ENCODE data around the gene CORIN.

The CORIN gene

GRCh38 chr4:47831026-47831679 lies 6.7 kb downstream of the CORIN start:
- Histone ChIP-seq H4K20me1 (ENCODE audit: insufficient read depth) (no peaks in the 10 kb centered on the region), H3K4me1 (ENCODE audit: low read depth, poor library complexity, severe bottlenecking) (no peaks in the 10 kb centered on the region), H3K36me3 (ENCODE audit: insufficient read depth) (no peaks in the 10 kb centered on the region), H3K4me3 (IDR thresholded peaks at IDR 0.05; ENCODE audit: insufficient read depth, low read depth, low read length) (no peak overlapping the region), H3K4me2 (no peak overlapping the region), H3K79me2 (ENCODE audit: insufficient read depth, low read depth) (no peaks in the 10 kb centered on the region), H2AFZ (ENCODE audit: low read depth) (no peak overlapping the region), H3K27ac (no peak overlapping the region), H3K27me3 (ENCODE audit: insufficient read depth, low read depth) (no peaks in the 10 kb centered on the region), H3K9ac (no peak overlapping the region)
- TF ChIP-seq, protein P1, sequence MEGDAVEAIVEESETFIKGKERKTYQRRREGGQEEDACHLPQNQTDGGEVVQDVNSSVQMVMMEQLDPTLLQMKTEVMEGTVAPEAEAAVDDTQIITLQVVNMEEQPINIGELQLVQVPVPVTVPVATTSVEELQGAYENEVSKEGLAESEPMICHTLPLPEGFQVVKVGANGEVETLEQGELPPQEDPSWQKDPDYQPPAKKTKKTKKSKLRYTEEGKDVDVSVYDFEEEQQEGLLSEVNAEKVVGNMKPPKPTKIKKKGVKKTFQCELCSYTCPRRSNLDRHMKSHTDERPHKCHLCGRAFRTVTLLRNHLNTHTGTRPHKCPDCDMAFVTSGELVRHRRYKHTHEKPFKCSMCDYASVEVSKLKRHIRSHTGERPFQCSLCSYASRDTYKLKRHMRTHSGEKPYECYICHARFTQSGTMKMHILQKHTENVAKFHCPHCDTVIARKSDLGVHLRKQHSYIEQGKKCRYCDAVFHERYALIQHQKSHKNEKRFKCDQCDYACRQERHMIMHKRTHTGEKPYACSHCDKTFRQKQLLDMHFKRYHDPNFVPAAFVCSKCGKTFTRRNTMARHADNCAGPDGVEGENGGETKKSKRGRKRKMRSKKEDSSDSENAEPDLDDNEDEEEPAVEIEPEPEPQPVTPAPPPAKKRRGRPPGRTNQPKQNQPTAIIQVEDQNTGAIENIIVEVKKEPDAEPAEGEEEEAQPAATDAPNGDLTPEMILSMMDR (conservative IDR thresholded peaks at IDR 0.05; ENCODE audit: low read depth, low read length) = no peak

- Histone ChIP-seq H3K9ac (no peak overlapping the region), H3K27me3 (ENCODE audit: insufficient read depth, low read depth) (no peaks in the 10 kb centered on the region), H2AFZ (ENCODE audit: low read depth) (no peak overlapping the region), H3K4me2 (no peak overlapping the region), H3K4me1 (ENCODE audit: low read depth, poor library complexity, severe bottlenecking) (no peaks in the 10 kb centered on the region), H4K20me1 (ENCODE audit: insufficient read depth) (no peaks in the 10 kb centered on the region), H3K4me3 (IDR thresholded peaks at IDR 0.05; ENCODE audit: insufficient read depth, low read depth, low read length) (no peak overlapping the region), H3K27ac (no peak overlapping the region), H3K36me3 (ENCODE audit: insufficient read depth) (no peaks in the 10 kb centered on the region), H3K79me2 (ENCODE audit: insufficient read depth, low read depth) (no peaks in the 10 kb centered on the region)
- TF ChIP-seq, protein P1 (conservative IDR thresholded peaks at IDR 0.05; ENCODE audit: low read depth, low read length) = no peak
These were observed 7.4 kb downstream of the CORIN start for GRCh38 chr4:47830265-47831025.

DNA sequence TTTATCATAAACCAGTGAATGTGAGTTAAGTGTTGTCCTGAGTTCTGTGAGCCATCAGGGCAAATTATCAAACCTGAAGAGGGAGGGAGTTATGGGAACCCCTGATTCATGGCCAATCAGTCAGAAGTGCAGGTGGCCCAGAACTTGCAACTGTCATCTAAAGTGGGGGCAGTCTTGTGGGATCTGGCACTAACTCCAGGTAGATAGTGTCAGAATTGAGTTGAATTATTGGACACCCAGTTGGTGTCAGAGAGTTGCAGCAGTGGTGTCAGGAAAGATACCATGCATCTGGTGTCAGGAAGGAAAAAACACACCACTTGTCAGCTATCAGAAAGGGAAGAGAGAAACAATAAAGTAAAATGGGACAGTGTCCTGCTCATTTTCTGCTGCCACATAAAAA lies 8.4 kb downstream of the CORIN start:
- H3K4me3 ChIP-seq (IDR thresholded peaks at IDR 0.05; ENCODE audit: insufficient read depth, low read depth, low read length) = no peak overlapping the region
- no peak overlapping the region for H3K27ac ChIP-seq

DNA sequence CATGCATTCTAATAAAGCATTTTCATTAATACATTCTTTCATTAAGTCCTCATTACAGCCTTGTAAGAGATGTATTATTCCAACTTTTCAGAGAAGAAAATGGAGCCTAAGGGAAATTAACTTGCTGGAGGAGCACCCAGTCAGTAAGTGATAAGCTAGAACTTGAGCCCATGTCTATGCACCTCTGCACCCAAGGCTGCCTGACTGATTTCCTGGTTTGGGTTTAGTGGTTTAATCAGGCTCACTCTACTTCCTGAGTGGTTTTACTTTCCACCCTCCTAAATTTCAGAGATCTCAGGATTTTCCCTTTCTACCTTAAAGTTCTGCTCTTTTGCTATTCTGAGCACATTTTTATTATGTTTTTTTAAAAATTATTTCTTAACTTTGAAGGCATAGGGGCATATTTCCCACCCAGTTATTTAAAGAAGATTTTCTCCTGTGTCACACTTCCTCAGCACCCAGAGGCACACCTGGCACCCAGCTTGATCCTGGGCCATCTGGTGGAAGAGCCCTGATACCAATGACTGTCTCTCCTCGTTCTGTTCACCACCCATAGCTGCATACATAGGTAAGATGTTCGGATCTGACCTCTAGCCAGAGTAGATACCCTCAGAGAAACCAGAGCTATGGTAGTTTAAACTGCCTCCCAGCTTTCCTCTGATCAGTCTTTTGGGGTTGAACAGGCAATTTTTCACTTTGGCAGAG lies 10.4 kb downstream of the CORIN start:
- H3K4me1 ChIP-seq (ENCODE audit: low read depth, poor library complexity, severe bottlenecking) = no peaks in the 10 kb centered on the region
- no peak overlapping the region for H2AFZ ChIP-seq (ENCODE audit: low read depth)
- H3K9ac ChIP-seq = no peak overlapping the region
- no peaks in the 10 kb centered on the region for H3K36me3 ChIP-seq (ENCODE audit: insufficient read depth)
- H3K4me3 ChIP-seq (IDR thresholded peaks at IDR 0.05; ENCODE audit: insufficient read depth, low read depth, low read length) = no peak overlapping the region
- H3K27ac ChIP-seq = no peak overlapping the region
- H3K27me3 ChIP-seq (ENCODE audit: insufficient read depth, low read depth) = no peaks in the 10 kb centered on the region
- H4K20me1 ChIP-seq (ENCODE audit: insufficient read depth) = no peaks in the 10 kb centered on the region
- TF ChIP-seq, protein P1 (conservative IDR thresholded peaks at IDR 0.05; ENCODE audit: low read depth, low read length) = no peak
- no peak overlapping the region for H3K4me2 ChIP-seq
- H3K79me2 ChIP-seq (ENCODE audit: insufficient read depth, low read depth) = no peaks in the 10 kb centered on the region

More for the DNA sequence above, 8.4 kb downstream of the CORIN start:
- H3K27me3 ChIP-seq (ENCODE audit: insufficient read depth, low read depth) = no peaks in the 10 kb centered on the region
- H3K36me3 ChIP-seq (ENCODE audit: insufficient read depth) = no peaks in the 10 kb centered on the region
- no peak overlapping the region for H3K4me2 ChIP-seq
- no peak overlapping the region for H2AFZ ChIP-seq (ENCODE audit: low read depth)
- TF ChIP-seq, protein P1 (conservative IDR thresholded peaks at IDR 0.05; ENCODE audit: low read depth, low read length) = no peak
- no peaks in the 10 kb centered on the region for H4K20me1 ChIP-seq (ENCODE audit: insufficient read depth)
- no peaks in the 10 kb centered on the region for H3K79me2 ChIP-seq (ENCODE audit: insufficient read depth, low read depth)
- no peaks in the 10 kb centered on the region for H3K4me1 ChIP-seq (ENCODE audit: low read depth, poor library complexity, severe bottlenecking)
- no peak overlapping the region for H3K9ac ChIP-seq

All from KMS-11 (cell line).